22Rv1 (cell line): ENCODE measurements around the gene RPS27.

Experiments
- H3K27ac ChIP-seq: fragments of 450-650 bp; 2 replicates; pipeline ENCODE4 v1.5.1; 2017
- ZFX ChIP-seq: fragments of 450-650 bp; IDR thresholded peaks from 2 replicates; pipeline ENCODE4 v1.6.1; 2017; ENCODE audit warnings: antibody characterized with exemption, borderline replicate concordance
- TF ChIP-seq, protein P1 (sequence below): fragments of 450-650 bp; IDR thresholded peaks from 2 replicates; pipeline ENCODE4 v1.5.1; 2017; ENCODE audit warnings: mild to moderate bottlenecking

Gene RPS27

DNA sequence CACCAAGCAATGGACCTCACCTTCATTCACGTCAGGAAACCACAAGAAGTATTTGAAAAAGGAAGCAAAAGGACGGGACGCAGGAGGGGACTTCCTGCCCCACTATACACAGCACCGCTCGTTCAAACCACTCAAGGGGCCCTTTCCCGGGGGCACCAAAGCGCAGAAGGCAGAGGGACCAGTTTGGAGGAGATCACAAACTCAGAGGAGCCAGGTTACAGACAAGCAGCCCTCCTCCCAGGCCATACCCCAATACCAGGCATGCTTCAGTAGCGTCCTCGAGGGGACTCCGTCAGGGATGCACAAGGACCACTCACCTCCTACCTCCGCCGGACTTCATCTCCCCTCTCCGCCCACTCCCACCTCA, 32.8 kb upstream of the RPS27 start:
- no peak for TF ChIP-seq ZFX
- TF ChIP-seq, protein P1, sequence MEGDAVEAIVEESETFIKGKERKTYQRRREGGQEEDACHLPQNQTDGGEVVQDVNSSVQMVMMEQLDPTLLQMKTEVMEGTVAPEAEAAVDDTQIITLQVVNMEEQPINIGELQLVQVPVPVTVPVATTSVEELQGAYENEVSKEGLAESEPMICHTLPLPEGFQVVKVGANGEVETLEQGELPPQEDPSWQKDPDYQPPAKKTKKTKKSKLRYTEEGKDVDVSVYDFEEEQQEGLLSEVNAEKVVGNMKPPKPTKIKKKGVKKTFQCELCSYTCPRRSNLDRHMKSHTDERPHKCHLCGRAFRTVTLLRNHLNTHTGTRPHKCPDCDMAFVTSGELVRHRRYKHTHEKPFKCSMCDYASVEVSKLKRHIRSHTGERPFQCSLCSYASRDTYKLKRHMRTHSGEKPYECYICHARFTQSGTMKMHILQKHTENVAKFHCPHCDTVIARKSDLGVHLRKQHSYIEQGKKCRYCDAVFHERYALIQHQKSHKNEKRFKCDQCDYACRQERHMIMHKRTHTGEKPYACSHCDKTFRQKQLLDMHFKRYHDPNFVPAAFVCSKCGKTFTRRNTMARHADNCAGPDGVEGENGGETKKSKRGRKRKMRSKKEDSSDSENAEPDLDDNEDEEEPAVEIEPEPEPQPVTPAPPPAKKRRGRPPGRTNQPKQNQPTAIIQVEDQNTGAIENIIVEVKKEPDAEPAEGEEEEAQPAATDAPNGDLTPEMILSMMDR, result no peak
- H3K27ac ChIP-seq, result peak overlapping the region; percentile 100

DNA sequence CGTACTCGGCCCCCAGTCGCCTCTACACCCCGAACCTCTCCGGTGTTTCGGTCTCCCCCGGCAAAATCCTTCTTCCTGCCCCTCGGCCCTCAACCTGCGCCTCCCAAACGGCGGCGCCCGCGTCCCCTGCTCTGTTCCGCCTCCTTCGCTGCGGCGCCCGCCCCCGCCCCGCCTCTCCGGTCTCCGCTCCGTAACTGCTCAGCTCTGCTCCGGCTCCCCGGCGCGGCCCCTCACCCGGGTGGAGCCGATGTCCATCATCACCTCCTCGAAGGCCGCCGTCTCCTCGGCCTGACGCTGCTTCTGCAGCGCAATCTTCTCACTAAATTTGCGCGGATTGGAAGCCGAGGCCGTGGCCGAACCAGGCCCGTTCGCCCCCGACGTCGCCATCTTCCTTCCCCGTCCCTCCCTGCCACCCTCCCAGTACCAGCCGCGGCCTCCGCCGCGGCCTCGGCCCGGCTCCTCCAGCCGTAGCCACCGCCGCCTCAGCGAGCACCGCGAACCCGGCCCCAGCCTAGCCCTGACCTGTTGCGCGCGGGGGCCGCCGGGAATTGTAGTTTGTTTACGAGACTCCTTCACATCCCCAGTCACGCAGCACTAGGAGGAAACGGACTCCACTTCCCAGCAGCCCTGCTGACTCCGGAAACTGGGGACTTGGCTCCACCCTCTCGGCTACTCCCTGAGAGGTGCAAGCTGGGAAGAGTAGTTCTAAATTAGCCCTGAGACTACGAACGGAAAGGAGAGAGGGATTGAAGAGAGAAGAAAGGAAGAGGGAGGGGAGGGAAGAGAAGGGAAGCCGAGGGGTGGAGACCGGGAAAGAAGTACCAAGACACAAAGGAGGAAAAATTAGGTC, 32.2 kb upstream of the RPS27 start, which contains the start of gene CRTC2:
TSS of gene CRTC2 (minus strand) at position 502 of the 850 bp plus-strand sequence. CDS start at position 387, 115 bp downstream.
- peak within 1 kb of the TSS; percentile 100 for H3K27ac ChIP-seq
- TF ChIP-seq, protein P1, result peak; percentile 30
- no peak for TF ChIP-seq ZFX

DNA sequence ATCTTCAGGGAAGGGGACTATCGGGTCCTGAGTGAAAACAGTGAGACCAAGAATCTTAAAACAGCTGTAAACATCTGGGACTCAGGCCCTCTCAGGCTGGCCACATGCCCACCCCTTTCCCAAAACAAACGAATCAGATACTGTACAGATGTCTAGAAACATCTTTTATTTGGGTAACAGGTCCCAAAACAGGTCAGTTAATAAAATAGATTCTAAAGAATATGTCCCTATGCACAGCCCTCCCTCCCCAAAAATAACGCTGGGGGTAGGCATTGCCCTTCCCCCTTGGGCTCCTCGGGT, 31.7 kb upstream of the RPS27 start:
- no peak for TF ChIP-seq ZFX
- TF ChIP-seq, protein P1, result no peak
- H3K27ac ChIP-seq, result peak overlapping the region; percentile 100

DNA sequence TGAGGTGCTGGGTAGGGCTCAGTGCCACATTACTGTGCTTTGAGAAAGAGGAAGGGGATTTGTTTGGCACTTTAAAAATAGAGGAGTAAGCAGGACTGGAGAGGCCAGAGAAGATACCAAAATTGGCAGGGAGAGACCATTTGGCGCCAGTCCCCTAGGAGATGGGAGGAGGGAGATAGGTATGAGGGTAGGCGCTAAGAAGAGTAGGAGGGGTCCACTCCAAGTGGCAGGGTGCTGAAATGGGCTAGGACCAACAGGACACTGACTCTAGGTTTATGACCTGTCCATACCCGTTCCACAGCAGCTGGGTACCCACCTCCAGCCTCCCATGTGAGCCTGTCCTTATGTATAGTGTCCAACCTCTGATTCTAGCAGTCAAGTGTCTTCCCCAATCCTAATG, 31.1 kb upstream of the RPS27 start:
- TF ChIP-seq ZFX, result no peak
- peak overlapping the region; percentile 100 for H3K27ac ChIP-seq

DNA sequence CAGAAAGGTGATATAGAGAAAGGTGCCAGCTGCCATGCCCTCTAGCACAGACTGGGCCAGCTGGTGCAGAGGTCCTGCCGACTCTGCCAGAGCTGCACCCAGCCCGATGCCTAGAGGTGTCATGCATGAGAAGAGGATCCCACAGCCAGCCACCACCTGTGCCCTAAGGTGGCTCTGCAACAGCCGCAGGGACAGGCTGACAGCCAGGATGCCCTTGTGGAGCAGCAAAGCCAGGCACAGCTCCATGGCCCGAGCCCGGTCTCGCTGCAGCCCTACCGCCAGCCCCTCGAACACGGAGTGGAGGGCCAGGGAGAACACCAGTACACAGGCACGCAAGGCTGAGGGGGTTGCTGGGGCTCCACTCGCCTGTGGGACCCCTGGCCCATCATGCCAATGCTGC, 30.4 kb upstream of the RPS27 start:
- peak overlapping the region; percentile 100 for H3K27ac ChIP-seq
- TF ChIP-seq, protein P1, result no peak
- no peak for TF ChIP-seq ZFX

DNA sequence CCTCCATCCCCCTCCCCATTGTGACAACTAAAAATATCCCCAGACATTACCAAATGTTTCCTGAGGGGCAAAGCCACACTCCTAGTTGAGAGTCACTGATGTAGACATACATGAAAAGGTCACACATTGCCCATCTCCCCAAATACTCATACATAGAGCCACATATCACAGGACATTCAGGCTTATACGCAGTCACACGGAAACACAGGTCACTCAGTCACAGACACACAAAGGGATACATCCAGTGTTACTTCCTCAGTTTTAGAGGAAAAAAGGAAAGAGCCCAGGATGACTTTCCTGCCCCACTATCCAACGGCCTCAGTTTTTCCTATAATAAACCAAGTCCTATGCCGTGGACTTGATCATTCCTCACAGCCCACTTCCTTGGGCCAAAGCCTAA, 29.1 kb upstream of the RPS27 start:
- H3K27ac ChIP-seq, result peak overlapping the region; percentile 100
- TF ChIP-seq ZFX, result no peak
- TF ChIP-seq, protein P1, result no peak

DNA sequence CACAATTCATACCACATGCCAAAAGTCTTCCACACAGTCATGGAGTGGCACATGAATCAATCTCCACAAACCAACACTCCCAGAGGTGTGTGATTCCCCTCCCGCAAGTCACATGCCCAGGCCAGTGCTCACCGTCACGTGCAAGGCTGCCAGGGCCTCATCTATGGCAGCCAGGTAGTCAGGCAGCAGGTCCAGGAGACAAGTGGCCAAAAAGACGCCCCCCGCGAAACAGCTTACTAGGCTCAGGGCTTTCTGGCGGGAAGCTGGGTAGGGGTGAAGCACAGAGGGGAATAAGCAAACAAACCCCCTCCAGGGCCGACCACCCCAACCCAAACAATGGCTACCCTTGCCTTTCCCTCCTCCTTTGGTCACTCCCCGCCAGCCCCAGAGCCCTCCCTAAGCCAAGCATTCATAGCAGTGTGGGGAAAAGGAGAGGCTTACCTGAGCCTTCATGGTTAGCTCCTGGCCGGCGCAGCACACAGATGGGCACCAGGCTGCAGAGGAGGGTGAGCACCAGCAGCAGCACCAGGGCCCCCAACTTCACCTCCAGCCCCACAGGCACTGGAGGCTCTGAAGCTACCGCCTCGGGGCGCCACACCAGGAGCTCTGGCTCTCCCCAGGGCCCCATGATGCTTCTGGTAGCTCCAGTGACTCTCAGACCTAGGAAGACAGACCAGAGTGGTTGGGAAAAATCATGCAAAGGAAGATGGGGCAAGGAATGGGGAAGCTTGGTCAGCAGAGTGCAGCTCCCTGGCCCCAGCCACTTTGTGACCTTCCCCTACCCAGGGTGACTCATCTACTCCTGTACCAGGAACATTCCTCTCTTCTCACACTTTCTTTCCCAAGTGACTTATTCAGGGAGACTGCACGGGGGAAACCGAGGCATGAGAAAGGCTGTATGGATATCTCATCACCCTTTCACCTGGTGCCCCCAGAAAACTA, 28.2 kb upstream of the RPS27 start:
- no peak for TF ChIP-seq ZFX

More for the DNA sequence above, 28.2 kb upstream of the RPS27 start:
- peak overlapping the region; percentile 100 for H3K27ac ChIP-seq
